Mesenchymal stem cell (in vitro differentiated cells and primary cell): Measurements from ENCODE around the gene LYSMD1.

Source experiments
- DNase-seq: peaks from one replicate; pipeline ENCODE4 v3.0.0-alpha.2; 2013
- H2AFZ ChIP-seq: one replicate; pipeline ENCODE4 v1.6.1; 2013; ENCODE audit warnings: low read depth, mild to moderate bottlenecking, control low read depth, inconsistent platforms, low read length, moderate library complexity
- H2AK5ac ChIP-seq: 2 replicates; pipeline ENCODE4 v1.6.1; 2013; ENCODE audit warnings: low read length, moderate library complexity, mild to moderate bottlenecking, inconsistent platforms; ENCODE audit not compliant: severe bottlenecking
- H2BK120ac ChIP-seq: one replicate; pipeline ENCODE4 v1.6.1; 2013; ENCODE audit warnings: low read depth, mild to moderate bottlenecking, inconsistent platforms, low read length, moderate library complexity
- H2BK12ac ChIP-seq, 2 experiments: one replicate each; pipeline ENCODE4 v1.6.1; 2013; ENCODE audit warnings: inconsistent platforms in 2 of 2, low read length in 2 of 2, mild to moderate bottlenecking in 2 of 2, moderate library complexity in 2 of 2, control low read depth in 1 of 2
- H2BK15ac ChIP-seq: one replicate; pipeline ENCODE4 v1.6.1; 2013; ENCODE audit warnings: mild to moderate bottlenecking, low read depth, inconsistent platforms; ENCODE audit not compliant: poor library complexity, severe bottlenecking
- H2BK5ac ChIP-seq: 2 replicates; pipeline ENCODE4 v1.6.1; 2013; ENCODE audit warnings: low read depth, mild to moderate bottlenecking, low read length, control low read depth, inconsistent platforms; ENCODE audit not compliant: poor library complexity, severe bottlenecking
- H3K14ac ChIP-seq, 2 experiments: one replicate each; pipeline ENCODE4 v1.6.1; 2013; ENCODE audit warnings: inconsistent platforms in 2 of 2, low read length in 2 of 2, control low read depth in 1 of 2, mild to moderate bottlenecking in 1 of 2, moderate library complexity in 1 of 2
- H3K18ac ChIP-seq, 2 experiments: one replicate each; pipeline ENCODE4 v1.6.1; 2013; ENCODE audit warnings: inconsistent platforms in 2 of 2, low read length in 2 of 2, control low read depth in 1 of 2, low read depth in 1 of 2, mild to moderate bottlenecking in 1 of 2
- H3K23ac ChIP-seq, 2 experiments: one replicate each; pipeline ENCODE4 v1.6.1; 2013; ENCODE audit warnings: inconsistent platforms in 2 of 2, low read length in 2 of 2, mild to moderate bottlenecking in 2 of 2, moderate library complexity in 2 of 2, control low read depth in 1 of 2
- H3K27ac ChIP-seq: 2 replicates; pipeline ENCODE4 v1.5.1; 2013; ENCODE audit warnings: mild to moderate bottlenecking, moderate library complexity, low read length, control low read depth, inconsistent platforms; ENCODE audit not compliant: poor library complexity, severe bottlenecking
- H3K27me3 ChIP-seq, 2 experiments: 2 replicates each; pipeline versions ENCODE4 v1.6.1 to v1.7.0; 2013; ENCODE audit warnings: low read length in 2 of 2, mild to moderate bottlenecking in 2 of 2, moderate library complexity in 2 of 2, control low read depth in 1 of 2, inconsistent platforms in 1 of 2; ENCODE audit not compliant: control insufficient read depth in 1 of 2, insufficient read depth in 1 of 2
- H3K36me3 ChIP-seq, 2 experiments: 2 replicates each; pipeline versions ENCODE4 v1.6.1 to v1.7.0; 2013; ENCODE audit warnings: low read length in 2 of 2, control low read depth in 1 of 2, inconsistent platforms in 1 of 2, low read depth in 1 of 2, mild to moderate bottlenecking in 1 of 2; ENCODE audit not compliant: insufficient read depth in 2 of 2, control insufficient read depth in 1 of 2
- H3K4ac ChIP-seq, 2 experiments: one replicate each; pipeline ENCODE4 v1.6.1; 2013; ENCODE audit warnings: inconsistent platforms in 2 of 2, low read length in 2 of 2, mild to moderate bottlenecking in 2 of 2, moderate library complexity in 2 of 2, control low read depth in 1 of 2, low read depth in 1 of 2
- H3K4me1 ChIP-seq: 2 replicates; pipeline ENCODE4 v1.6.1; 2013; ENCODE audit warnings: low read depth, low read length, control low read depth; ENCODE audit not compliant: control insufficient read depth, insufficient read depth
- H3K4me2 ChIP-seq: 2 replicates; pipeline ENCODE4 v1.6.1; 2013; ENCODE audit warnings: low read length, mild to moderate bottlenecking, inconsistent platforms; ENCODE audit not compliant: poor library complexity, severe bottlenecking
- H3K4me3 ChIP-seq, 2 experiments: 2 replicates each; pipeline versions ENCODE4 v1.5.1 to v1.7.0; 2013; ENCODE audit warnings: low read length in 2 of 2, mild to moderate bottlenecking in 2 of 2, control low read depth in 1 of 2, low read depth in 1 of 2; ENCODE audit not compliant: insufficient read depth in 1 of 2
- H3K79me1 ChIP-seq: replicated peaks from 2 replicates; pipeline ENCODE4 v1.6.1; 2013; ENCODE audit warnings: mild to moderate bottlenecking, control low read depth, low read length, inconsistent platforms; ENCODE audit not compliant: poor library complexity, severe bottlenecking
- H3K9ac ChIP-seq: 2 replicates; pipeline ENCODE4 v1.7.0; 2013; ENCODE audit warnings: mild to moderate bottlenecking, low read length, moderate library complexity
- H3K9me3 ChIP-seq: 2 replicates; pipeline ENCODE4 v1.7.0; 2013; ENCODE audit warnings: mild to moderate bottlenecking, low read length; ENCODE audit not compliant: control insufficient read depth
- H4K8ac ChIP-seq: one replicate; pipeline ENCODE4 v1.6.1; 2013; ENCODE audit warnings: inconsistent platforms, mild to moderate bottlenecking, low read length, moderate library complexity
- H4K91ac ChIP-seq: one replicate; pipeline ENCODE4 v1.6.1; 2013; ENCODE audit warnings: mild to moderate bottlenecking, low read length, inconsistent platforms
- WGBS: methylation state at CpG from one replicate; pipeline ENCODE4 v1.1.7; 2013; ENCODE audit warnings: mixed read lengths; 5-methylcytosine and 5-hydroxymethylcytosine counted together

The LYSMD1 gene

DNA sequence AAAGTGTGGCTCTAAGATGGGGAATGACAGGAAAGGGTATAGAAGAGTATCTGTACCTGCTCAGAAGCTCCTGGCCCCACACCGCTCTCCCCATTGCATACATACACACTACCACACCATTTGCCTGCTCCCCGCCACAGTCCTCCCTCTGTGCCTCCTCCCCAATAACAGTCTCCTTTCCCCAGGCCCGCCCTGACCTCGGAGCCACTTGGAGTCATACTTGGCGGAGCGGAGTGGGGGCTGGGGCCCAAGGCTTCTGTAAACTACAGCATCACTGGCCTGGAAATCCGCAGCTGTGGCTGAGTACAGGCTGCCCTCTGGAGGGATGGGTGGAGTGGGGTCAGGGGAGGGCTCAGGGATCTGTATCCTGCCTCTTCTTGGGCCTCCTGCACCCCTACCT is 27.9 kb downstream of the LYSMD1 start:
- H3K18ac ChIP-seq = no peak overlapping the region
- no peaks in the 10 kb centered on the region for H3K9me3 ChIP-seq
- H2AFZ ChIP-seq = no peak overlapping the region
- no peak for DNase-seq
- no peak overlapping the region for H2BK120ac ChIP-seq
- no peak overlapping the region for H2BK12ac ChIP-seq
- no peak overlapping the region for H3K23ac ChIP-seq
- H3K4ac ChIP-seq = no peak overlapping the region
- H3K27ac ChIP-seq = no peak overlapping the region
- peaks cover 3% of the 10 kb centered on the region for H3K4me1 ChIP-seq
- H3K36me3 ChIP-seq = peaks cover 6 to 64% of the 10 kb centered on the region in 2 experiments
- 82% methylated on average over 5 of the region's 7 CpGs for WGBS
- H4K8ac ChIP-seq = no peak overlapping the region
- no peak overlapping the region for H3K4me3 ChIP-seq
- no peaks in the 10 kb centered on the region for H3K79me1 ChIP-seq
- H3K27me3 ChIP-seq = no peaks in the 10 kb centered on the region
- no peak overlapping the region for H2BK15ac ChIP-seq
- H3K9ac ChIP-seq = no peak overlapping the region
- H3K4me2 ChIP-seq = no peak overlapping the region
- no peak overlapping the region for H2BK5ac ChIP-seq
- H4K91ac ChIP-seq = no peak overlapping the region
- H2AK5ac ChIP-seq = no peak overlapping the region
- no peak overlapping the region for H3K14ac ChIP-seq

DNA sequence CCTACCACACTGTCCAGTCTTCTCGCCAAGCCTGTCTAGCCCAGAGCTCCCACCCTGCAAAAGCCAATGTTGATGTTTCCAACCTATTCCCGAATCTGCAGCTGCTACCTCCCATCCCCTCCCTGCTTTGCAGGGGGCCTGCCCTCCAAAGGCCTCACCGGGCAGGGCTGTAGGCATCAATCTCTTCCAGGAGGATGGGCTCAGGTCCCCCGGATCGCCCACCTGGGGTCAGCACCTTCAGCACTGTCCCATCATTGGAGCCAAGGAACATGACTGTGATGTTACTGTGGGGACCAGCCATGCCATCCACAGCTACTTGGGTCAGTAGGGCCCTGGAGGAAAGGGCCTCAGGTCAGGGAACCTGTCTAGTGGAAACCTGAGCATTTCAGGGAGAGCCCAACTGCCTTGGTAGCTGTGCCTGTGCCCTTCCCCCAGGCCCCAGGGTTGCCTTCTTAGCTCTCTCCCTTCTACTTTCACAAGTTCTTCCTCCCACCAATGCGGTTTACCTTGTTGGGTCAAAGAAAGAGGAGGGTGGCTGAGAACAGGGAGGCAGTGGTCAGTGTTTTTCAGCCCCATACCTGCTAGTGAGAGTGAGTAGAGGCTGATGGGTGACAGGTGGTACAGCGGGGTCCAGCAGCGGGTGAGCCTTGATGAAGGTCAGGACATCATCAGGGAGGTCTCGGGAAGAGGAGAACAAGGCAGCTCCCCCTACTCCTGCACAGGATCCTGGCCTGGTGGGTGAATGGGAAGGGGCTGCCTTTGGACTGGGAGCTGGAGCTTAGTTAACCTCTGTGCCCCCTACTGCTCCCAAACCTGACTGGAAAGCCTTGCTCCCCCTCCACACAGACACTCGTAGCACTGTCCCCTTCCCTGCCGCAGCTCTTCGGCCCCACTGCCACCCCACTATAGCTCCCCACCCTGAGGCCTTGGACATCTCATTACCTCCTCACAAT is 30.0 kb downstream of the LYSMD1 start:
- peaks cover 0 to 17% of the 10 kb centered on the region in 2 experiments for H3K27me3 ChIP-seq
- H2AFZ ChIP-seq = no peak overlapping the region
- H3K14ac ChIP-seq = no peak overlapping the region
- H4K91ac ChIP-seq = no peak overlapping the region
- H3K27ac ChIP-seq = no peak overlapping the region
- no peak overlapping the region for H3K4me3 ChIP-seq
- no peak overlapping the region for H3K18ac ChIP-seq
- no peaks in the 10 kb centered on the region for H3K9me3 ChIP-seq
- H3K36me3 ChIP-seq = peaks cover 6 to 67% of the 10 kb centered on the region in 2 experiments
- H3K4me2 ChIP-seq = no peak overlapping the region
- H3K23ac ChIP-seq = no peak overlapping the region
- 89% methylated on average over 12 of the region's 12 CpGs for WGBS
- no peak overlapping the region for H2BK12ac ChIP-seq
- no peak overlapping the region for H2BK15ac ChIP-seq
- no peak overlapping the region for H4K8ac ChIP-seq
- no peak overlapping the region for H3K4ac ChIP-seq
- DNase-seq = no peak
- no peak overlapping the region for H2BK5ac ChIP-seq
- H3K79me1 ChIP-seq = no peaks in the 10 kb centered on the region
- no peak overlapping the region for H2AK5ac ChIP-seq
- H3K4me1 ChIP-seq = peaks cover 7% of the 10 kb centered on the region
- no peak overlapping the region for H3K9ac ChIP-seq
- no peak overlapping the region for H2BK120ac ChIP-seq

DNA sequence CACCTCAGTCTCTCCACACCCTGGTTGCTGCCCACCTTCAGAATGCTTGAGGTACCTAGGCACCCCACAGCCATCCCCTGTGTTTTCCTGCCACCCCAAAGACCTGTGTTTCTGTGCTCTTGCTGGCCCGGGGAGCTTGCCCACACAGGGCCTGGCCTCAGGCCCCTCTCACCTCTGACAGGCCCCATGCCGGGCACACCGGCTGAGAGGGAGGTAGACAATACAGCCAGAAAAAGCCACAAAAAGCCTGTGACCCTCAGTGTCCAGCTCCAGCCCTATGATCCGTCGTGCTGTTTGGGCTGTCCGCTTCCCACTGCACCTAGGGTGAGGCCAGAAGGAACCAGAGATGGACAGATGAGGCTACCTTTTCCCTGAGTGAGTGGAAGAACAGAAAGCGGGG is 30.7 kb downstream of the LYSMD1 start:
- no peak overlapping the region for H3K9ac ChIP-seq
- no peaks in the 10 kb centered on the region for H3K9me3 ChIP-seq
- no peak overlapping the region for H2BK15ac ChIP-seq
- H4K91ac ChIP-seq = no peak overlapping the region
- H2AFZ ChIP-seq = no peak overlapping the region
- H3K4me1 ChIP-seq = peaks cover 7% of the 10 kb centered on the region
- H3K4me2 ChIP-seq = no peak overlapping the region
- no peak overlapping the region for H3K23ac ChIP-seq
- no peak overlapping the region for H4K8ac ChIP-seq
- H2BK5ac ChIP-seq = no peak overlapping the region
- H3K14ac ChIP-seq = no peak overlapping the region
- no peak overlapping the region for H2AK5ac ChIP-seq
- H2BK120ac ChIP-seq = no peak overlapping the region
- no peak overlapping the region for H3K4ac ChIP-seq
- H3K27ac ChIP-seq = no peak overlapping the region
- H3K79me1 ChIP-seq = no peaks in the 10 kb centered on the region
- DNase-seq = no peak
- peaks cover 6 to 67% of the 10 kb centered on the region in 2 experiments for H3K36me3 ChIP-seq
- no peak overlapping the region for H2BK12ac ChIP-seq
- 96% methylated on average over 7 of the region's 7 CpGs for WGBS
- no peak overlapping the region for H3K4me3 ChIP-seq
- peaks cover 0 to 21% of the 10 kb centered on the region in 2 experiments for H3K27me3 ChIP-seq
- H3K18ac ChIP-seq = no peak overlapping the region

DNA sequence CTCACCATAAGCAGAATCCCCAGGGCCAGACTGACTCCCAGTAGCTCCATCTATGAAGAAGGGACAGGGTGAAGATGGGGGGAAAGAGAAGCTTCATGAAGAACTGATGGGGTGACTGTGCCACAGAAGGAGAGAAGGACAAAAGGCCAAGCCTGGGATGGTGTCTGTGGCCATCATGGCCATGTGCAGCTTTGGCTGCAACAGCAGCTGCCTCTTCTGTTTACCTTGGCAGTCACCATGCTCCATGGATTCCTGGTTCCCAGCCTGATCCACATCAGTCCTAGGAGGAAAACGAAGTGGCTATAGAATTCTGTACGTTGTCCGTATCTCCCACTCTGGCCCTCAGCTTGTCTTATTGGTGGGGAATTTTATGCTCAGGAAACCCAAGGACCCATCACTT is 31.3 kb downstream of the LYSMD1 start:
- H3K36me3 ChIP-seq = peaks cover 6 to 62% of the 10 kb centered on the region in 2 experiments
- H3K4me3 ChIP-seq = no peak overlapping the region
- no peak overlapping the region for H2AFZ ChIP-seq
- 86% methylated on average over 3 of the region's 3 CpGs for WGBS
- no peak overlapping the region for H3K18ac ChIP-seq
- no peak overlapping the region for H4K8ac ChIP-seq
- H3K14ac ChIP-seq = no peak overlapping the region
- peaks cover 7% of the 10 kb centered on the region for H3K4me1 ChIP-seq
- no peak overlapping the region for H2BK120ac ChIP-seq
- H3K9me3 ChIP-seq = no peaks in the 10 kb centered on the region
- no peak overlapping the region for H2BK15ac ChIP-seq
- H4K91ac ChIP-seq = no peak overlapping the region
- H2BK5ac ChIP-seq = no peak overlapping the region
- H3K27me3 ChIP-seq = peaks cover 0 to 24% of the 10 kb centered on the region in 2 experiments
- H3K27ac ChIP-seq = no peak overlapping the region
- H3K4ac ChIP-seq = no peak overlapping the region
- no peaks in the 10 kb centered on the region for H3K79me1 ChIP-seq
- no peak overlapping the region for H2BK12ac ChIP-seq
- H3K4me2 ChIP-seq = no peak overlapping the region
- no peak for DNase-seq
- no peak overlapping the region for H2AK5ac ChIP-seq
- H3K23ac ChIP-seq = no peak overlapping the region
- no peak overlapping the region for H3K9ac ChIP-seq
